Endometrium (tissue), 2 donors: ENCODE data around the gene FOXD3.
"Not testable (repeated sequence)": the region's sequence is repeated elsewhere in the genome, so short reads cannot be mapped to it uniquely, and the experiment has no call there.

Source experiments
- FAIRE-seq: peaks from 2 replicates; lab custom pipeline; 2012; peaks lifted over from hg19 to GRCh38; lab: Jason Lieb, UNC
- donor health status: control.
- donor health status: control.

Gene FOXD3

DNA sequence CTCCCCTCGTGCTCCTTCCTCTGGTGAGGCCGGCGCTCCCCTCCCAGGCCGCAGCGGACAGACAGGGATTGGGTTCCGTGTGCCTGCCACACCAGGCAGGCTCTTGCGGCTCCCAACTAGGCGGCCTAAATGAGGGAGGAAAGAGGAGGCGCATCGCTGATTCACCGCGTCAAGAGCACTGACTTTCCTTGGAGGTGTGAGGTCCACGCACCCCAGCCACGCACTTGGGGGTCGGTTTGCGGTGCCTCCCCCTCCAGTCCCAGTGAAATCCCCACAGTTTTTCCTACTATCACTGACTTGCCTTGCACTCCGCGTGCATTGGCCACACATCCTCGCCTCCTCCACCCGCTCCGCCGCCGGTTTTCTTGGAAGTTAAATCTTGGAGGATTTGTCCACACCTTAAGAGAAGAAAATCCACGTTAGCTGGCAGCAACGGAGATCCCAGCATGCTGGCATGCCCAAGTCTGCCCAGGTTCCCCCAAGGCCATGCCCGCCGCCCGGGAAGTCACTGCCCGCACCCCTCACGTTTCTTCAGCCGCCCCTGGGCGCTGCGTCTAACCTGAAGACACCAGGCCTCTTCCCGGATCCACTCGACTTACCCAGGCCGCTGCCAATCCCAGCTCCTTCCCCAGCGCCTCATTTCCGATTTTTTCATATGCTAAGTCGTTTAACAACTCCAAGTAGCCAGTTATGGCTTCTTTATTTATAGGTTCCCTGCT is 1.1 kb upstream of the FOXD3 start:
- no peak for FAIRE-seq

DNA sequence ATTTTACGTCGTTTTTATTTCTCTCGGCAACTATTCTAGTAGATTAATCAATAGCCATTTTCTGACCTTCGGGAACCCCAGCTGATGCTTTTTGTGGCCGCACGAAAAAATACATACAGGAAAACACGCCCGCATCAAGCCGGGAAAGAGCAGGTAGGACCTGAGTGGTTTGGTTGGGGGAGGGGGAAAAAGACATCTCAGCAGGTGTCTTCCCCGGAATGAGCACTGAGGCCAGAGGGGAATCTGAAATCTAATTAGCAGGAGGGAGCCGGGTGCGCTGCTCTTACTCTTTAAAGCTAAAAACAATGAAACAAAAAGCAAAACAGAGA is 618 bp upstream of the FOXD3 start:
- no peak for FAIRE-seq

DNA sequence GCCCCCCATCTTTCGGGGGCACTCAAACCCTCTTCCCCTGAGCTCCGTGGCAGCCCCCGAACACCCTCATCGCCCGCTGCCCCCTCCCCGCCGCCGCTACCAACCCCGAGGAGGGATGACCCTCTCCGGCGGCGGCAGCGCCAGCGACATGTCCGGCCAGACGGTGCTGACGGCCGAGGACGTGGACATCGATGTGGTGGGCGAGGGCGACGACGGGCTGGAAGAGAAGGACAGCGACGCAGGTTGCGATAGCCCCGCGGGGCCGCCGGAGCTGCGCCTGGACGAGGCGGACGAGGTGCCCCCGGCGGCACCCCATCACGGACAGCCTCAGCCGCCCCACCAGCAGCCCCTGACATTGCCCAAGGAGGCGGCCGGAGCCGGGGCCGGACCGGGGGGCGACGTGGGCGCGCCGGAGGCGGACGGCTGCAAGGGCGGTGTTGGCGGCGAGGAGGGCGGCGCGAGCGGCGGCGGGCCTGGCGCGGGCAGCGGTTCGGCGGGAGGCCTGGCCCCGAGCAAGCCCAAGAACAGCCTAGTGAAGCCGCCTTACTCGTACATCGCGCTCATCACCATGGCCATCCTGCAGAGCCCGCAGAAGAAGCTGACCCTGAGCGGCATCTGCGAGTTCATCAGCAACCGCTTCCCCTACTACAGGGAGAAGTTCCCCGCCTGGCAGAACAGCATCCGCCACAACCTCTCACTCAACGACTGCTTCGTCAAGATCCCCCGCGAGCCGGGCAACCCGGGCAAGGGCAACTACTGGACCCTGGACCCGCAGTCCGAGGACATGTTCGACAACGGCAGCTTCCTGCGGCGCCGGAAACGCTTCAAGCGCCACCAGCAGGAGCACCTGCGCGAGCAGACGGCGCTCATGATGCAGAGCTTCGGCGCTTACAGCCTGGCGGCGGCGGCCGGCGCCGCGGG is 837 bp downstream of the FOXD3 start:
- no peak for FAIRE-seq

DNA sequence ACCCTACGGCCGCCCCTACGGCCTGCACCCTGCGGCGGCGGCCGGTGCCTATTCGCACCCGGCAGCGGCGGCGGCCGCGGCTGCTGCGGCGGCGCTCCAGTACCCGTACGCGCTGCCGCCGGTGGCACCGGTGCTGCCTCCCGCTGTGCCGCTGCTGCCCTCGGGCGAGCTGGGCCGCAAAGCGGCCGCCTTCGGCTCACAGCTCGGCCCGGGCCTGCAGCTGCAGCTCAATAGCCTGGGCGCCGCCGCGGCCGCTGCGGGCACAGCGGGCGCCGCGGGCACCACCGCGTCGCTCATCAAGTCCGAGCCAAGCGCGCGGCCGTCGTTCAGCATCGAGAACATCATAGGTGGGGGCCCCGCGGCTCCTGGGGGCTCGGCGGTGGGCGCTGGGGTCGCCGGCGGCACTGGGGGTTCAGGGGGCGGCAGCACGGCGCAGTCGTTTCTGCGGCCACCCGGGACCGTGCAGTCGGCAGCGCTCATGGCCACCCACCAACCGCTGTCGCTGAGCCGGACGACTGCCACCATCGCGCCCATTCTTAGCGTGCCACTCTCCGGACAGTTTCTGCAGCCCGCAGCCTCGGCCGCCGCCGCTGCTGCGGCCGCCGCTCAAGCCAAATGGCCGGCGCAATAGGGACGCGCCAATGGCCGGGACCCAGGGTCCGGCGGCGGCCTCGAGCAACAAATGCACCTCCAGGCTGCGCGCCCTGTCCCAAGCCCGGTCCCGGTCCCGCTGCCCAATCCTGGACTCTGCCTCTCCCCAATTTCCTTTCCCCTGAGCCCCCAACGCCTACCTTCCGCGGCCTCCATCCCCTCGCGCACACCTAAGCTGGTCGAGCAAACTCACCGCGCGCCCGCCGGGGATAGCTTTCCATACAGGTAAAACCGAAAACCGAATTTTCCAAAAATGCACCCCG is 1.8 kb downstream of the FOXD3 start:
- FAIRE-seq, result no peak

DNA sequence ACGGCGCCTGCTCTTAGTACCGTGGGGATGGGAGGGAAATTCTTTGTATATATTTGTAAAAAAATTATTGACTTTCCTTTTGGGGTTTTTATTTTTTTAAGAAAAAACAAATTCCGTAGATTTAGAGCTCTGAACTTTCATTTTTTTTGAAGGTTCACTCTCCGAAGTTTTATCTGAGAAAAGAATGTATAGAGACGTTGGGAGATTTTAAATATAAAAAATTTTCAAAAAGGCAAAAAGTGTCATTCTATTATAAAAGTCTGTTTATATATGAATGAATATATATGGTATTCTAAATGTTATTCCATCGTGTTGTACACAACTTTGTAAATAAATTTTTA is 2.4 kb downstream of the FOXD3 start:
- FAIRE-seq, result no peak

DNA sequence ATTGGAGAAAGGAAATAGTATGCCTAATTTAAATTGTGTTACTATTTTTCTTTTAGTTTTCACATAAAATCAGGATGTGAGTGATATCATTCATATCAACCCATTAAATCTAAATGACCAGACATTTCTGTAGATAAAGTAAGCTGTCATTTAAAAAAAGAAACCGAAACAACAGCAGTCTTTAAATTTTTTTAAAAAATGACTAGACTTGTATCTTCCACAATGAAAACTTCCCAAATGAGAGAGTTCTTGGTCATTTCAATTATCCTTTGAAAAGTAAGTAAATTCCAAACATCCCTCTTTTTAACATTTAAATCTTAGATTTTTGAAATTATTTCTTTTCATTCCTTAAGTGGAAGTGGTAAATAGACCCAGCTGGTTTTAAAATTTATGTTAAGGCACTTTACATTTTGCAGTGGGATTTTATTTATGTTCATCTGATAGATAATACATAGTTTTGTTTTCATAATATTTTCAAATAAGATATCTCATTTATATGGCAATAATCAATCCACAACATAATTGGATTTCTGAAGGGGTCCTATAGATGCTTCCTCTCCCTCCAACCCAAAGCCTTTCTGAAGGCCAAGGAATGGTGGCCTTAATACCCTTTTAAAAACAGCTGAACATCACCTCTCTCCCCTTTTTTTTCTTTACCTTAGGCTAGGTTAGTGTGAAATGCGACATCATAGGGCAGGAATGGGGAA is 3.1 kb downstream of the FOXD3 start:
- no peak for FAIRE-seq

DNA sequence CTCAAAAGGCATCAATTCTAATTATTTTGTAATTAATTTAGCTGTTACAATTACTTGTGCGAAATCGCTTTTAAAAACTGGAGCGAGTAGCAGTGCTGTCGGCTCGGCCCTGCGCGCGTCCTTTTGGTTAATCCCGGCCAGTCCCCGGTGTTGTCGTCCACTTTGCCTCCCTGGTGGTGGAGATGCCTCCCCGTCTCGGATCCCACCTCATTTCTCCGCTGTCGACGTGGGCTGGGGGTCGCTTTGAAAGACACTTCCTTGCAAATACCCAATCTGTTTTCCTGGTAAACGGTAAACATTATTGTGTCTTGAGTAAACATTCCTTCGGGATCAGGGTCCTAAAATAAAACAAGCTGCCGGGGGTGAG is 3.7 kb downstream of the FOXD3 start:
- FAIRE-seq, result no peak

DNA sequence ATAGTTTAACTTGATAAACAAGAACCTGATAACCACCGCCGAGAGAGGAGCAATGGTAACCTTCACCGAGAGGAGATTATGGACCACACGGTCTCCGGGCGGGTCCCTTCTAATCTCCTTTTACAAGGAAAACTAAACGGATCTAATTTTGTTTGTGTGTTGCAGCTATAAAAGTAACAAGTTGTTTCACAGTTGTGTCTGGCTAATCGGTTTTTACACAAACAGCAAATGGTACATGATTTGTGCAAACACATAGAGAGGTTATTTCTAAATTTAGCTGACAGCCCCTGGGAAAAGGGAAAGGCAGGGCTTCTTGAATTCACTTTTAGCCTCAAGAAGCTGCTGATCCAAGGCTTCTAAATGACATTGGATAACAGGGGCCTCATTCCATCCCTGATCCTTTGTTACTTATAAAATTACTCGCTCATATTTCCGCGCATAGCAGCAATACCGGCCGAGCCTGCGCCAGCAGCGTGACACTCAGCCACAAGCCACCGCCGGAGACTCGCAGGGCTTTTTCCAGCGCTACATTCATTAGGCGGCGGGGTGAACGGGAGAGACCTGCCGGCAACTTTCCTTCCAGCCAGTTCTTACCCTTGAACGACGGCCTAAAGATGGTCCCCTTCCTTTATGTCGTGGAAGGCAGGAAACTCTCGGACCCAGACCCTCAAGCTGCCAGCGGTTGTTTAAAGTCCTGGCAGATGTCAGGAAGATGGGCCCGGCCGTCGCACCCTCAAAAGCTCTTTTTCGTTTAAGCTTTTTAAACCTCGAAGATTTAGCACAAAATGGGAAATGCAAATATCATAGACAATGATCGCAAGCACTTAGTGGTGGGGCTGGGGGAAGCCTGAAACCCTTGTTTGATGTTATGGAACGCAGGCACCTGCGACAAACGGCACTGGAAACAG is 4.4 kb downstream of the FOXD3 start:
- no peak for FAIRE-seq

DNA sequence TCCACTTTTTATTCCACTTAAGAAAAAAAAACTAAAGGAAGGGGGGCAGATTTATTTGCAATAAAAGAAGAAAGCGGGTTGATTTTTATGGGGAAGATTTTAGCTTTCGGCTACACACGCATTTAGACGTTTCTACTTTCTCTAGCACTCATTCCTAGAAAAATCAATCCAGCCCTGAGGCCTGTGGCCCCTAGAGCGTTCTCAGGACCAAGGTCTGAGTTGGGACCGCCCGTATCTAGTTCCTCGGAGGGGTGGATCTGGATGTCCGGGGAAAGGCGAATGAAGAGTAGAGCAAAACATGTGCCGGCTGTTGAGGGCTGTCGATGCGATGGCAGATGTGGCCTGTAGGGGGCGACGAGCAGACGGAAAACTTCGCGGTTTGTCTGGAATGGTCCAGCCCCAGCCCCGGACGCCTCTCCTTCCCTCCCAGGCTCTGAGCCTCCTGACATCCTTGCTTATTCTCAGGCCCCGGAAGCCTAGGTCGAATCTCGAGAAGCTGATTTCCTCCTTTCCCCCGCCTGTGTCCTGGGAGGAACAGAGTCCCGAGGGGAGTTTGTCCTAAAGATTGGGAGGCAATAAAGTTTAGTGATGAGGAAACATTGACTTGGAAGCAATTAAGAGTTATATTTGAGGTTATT is 5.2 kb downstream of the FOXD3 start:
- FAIRE-seq, result no peak

DNA sequence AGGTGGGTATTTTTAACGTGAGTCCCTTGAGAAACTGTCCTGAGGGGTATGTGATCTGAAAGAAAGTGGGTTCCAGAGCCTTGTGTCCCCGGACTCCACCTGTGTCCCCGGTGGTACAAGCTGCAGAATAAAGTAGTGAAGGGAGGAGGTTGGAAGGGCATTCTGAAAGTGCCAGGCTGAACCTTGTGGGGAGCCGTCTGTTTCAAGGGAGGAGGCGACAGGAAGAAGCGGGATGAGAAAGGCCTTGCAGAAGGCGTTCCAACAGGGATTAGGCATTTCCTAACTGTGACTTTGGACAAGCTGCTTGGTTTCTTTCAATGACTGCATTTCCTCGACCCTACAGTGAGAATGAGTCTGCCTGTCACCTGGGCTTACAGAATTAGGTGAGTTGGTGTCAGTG is 5.8 kb downstream of the FOXD3 start:
- FAIRE-seq, result no peak

DNA sequence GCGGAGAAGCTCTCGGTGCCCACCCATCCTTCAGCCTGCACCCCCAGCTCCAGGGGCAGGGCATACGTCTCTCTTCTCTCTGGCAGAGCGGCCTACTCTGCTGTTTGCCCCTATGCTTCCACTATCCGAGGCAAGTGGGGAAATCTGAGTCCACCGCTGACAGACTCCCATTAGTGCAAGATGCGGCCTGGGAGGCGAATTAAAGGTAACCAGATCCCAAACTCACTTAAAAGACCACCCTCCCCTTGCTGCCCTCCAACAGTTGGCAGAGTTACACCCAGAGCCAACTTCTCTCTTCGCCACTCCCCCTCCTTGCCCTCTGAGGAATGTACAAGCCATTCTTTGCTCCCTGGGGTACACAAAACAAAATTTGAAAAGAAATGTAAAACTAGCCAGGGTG is 6.4 kb downstream of the FOXD3 start:
- no peak for FAIRE-seq

DNA sequence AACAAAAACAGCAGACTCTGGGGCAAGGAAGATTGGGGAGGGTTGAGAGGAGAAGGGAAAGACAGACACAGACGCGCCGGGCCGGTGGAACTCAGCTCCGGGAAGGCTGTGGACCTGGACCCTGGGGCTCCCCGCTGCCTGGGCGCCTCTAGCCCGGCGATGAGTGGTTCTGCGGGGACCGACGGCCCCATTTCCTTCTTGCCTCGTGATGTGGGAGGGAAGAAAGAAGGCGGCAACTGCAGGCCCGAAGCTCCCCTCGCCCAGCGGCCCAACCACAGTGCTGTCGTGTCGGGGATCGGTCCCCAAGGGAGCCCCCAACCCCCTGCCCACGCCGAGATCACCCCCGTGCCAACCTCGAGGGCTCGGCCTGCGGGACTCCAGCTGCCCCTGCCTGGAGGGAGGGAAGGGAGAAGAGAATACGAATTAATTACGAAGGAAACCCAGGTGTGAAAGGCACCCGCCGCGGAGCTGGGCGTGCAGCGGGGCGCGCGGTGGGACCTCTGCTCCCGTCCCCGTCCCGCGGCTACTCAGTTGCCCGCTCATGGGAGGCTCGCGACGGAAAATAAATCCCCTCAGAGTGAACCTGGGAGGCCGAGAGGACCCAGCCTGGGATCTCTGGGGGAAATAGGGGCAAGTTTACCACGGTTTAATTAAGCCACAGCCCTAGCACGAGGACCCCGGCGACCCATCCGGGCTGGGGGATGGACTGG is 7.4 kb downstream of the FOXD3 start:
- FAIRE-seq, result no peak

DNA sequence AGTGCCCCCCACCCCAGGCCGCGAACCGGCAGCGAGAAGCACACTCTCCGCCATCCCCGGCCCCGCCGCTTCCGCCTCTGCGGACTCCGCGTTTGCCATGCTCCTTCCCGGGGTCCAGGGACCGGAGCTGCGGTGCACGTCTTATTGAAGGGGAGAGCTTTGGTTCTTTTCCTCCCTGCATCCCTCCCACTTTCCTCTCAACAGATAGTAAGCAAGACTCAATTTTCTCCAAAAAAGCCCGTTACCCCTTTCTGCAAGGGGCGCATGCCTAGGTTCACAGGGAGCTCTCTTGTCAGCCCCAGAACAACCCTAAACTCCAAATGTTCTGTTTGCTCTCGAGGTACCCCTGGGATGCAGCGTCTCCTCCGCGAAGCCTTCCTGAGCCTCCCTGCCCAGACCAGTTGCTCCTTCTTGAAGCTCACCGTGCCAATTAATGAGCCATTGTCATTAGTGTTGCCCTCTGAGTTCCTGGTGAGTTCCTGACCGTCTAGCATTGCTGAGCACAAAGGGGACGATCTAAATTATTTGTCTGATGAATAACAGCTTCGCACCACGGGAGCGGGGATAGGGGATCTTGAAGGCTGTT is 8.1 kb downstream of the FOXD3 start:
- FAIRE-seq, result no peak

DNA sequence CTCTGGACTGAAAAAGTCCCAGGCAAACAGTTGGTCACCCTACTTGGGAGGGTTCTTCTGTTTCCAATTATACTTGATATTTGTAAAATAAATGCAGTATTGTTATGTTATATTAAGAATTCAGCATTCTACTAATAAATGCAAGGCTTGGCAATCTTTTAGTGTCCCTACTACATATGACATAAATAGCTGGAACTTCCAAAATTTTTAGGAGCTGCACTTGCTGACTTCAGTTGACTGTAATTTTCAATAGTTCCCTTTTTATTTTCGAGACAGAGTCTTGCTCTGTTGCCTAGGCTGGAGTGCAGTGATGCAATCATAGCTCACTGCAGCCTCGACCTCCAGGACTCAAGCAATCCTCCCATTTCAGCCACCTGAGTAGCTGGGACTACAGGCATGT is 20.0 kb downstream of the FOXD3 start:
- no peak for FAIRE-seq

DNA sequence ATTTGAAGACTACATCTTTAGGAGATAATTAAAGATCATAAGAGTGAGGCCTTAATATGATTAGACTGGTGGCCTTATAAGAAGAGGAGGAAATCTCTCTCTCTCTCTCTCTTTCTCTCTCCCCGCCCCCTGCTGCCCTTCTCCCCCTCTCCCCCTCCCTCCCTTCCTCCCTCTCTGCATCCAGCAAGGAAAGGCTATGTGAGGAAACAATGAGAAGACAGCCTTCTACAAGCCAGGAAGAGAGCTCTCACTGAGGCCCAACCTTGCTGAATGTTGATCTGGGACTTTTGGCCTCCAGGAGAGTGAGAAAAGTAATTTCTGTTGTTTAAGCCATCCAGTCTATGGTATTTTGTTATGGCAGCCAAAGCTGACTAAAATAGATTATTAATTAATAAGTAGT is 21.6 kb downstream of the FOXD3 start:
- no peak for FAIRE-seq

DNA sequence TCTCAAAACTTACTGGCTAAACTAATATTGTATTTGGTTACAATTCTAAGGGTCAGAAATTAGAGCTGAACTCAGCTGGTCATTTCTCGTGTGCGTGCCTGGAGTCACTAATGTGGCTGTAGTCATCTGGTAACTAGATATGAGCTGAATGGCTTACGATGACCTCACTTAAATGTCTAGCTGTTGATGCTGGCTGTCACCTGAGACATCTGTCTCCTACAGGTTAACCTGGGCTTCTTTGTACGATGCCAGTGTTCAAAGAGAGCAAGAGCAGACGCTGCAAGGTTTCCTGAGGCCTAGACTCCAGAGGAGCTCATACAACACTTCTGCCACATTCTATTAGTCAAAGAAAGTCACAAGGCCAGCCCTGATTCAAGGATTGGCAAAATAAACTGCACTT is 28.0 kb downstream of the FOXD3 start:
- FAIRE-seq, result no peak

DNA sequence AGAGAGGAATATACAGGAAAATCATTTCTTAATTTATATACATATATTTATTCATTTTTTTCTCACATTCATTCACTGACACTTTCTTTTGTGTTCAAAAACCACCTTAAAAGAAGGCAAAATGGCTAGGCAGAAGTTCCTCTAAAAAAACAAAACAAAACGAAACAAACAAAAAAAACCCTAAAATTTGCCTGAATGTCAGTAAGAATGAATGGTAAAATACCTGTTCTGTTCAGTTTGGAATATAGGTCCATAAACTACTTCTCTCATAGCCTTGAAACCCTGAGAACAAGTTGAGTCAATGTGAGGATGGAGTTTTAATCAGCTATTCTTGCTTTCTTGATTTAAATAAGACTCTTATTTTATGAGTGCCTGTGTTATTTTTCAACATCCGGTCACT is 30.4 kb downstream of the FOXD3 start:
- FAIRE-seq, result no peak

DNA sequence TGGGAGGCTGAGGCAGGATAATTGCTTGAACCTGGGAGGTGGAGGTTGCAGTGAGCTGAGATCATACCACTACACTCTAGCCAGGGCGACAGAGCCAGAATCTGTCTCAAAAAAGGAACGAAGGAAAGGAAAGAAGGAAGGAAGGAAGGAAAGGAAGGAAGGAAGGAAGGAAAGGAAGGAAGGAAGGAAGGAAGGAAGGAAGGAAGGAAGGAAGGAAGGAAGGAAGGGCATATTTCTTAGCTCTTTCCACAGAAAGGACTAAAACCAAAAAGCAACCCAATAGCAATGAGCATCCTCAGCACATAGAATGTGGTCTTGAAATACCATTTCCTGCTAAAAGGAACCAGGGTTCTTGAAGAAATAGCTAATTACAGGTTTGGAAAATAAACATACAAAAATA is 33.9 kb downstream of the FOXD3 start:
- FAIRE-seq, result not testable (repeated sequence)

DNA sequence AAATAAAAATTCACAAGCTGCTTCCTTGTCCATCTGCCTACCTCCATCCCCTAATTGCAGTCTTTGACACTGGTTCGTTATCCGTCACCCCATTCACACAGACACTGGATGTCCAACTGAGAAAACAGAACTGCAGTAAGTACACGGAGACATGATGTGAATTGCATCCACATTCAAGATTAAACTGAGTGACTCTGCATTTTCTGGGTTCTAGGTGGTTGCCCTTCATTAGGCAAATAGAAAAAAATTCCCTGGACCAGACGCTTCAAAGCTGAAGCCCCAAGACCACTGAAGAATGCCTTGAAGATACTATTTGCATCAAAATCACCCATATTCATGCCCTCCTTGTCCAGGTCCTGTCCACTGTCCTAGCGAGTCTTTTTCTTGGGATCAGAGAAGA is 37.2 kb downstream of the FOXD3 start:
- FAIRE-seq, result no peak

DNA sequence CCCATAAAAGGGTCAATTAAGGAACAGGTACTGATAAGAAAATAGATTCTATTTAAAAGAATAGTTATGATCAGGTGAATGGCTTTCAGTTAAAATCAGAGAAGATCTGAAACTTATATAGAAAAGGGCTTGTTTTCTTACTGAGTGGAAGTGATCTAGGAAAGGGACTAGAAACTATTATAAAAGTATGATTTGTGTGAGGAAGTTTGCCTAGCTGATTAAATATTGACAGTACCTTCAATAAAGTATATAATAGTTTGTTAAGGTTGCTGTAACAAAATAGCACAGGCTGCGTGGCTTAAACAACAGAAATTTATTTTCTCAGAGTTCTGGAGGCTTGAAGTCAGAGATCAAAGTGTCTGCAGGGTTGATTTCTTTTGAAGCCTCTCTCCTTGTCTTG is 39.7 kb downstream of the FOXD3 start:
- FAIRE-seq, result no peak
